Tibial artery (tissue), 4 donors: Measurements from ENCODE around the gene MBD3L2.
"Not testable (repeated sequence)": the region's sequence is repeated elsewhere in the genome, so short reads cannot be mapped to it uniquely, and the experiment has no call there.

Experiments
- DNase-seq, 2 donors: peaks; one replicate each; pipeline ENCODE4 v3.0.0-alpha.2; 2019
- H3K27ac ChIP-seq, 2 donors: fragments of 200-600 bp; sonication (generic) in 1 of 2; 1 replicate in 1 of 2; 2 replicates in 1 of 2; pipeline ENCODE4 v1.5.1; 2018 to 2019; ENCODE audit warnings: mild to moderate bottlenecking in 1 of 2
- H3K27me3 ChIP-seq, 2 donors: fragments of 200-600 bp; sonication (generic) in 1 of 2; one replicate each; pipeline versions ENCODE4 v1.5.1 to v1.6.0; 2016 to 2019
- H3K36me3 ChIP-seq, 3 donors: fragments of 200-600 bp; sonication (generic) in 2 of 3; one replicate each; pipeline ENCODE4 v1.5.1; 2016 to 2019; ENCODE audit warnings: mild to moderate bottlenecking in 2 of 3
- H3K4me1 ChIP-seq, 4 donors: fragments of 200-600 bp; sonication (generic) in 2 of 4; 1 replicate in 3 of 4; 2 replicates in 1 of 4; pipeline ENCODE4 v1.5.1; 2016 to 2019
- H3K4me3 ChIP-seq, 2 donors: fragments of 200-600 bp; sonication (generic) in 1 of 2; 1 replicate in 1 of 2; 2 replicates in 1 of 2; pipeline ENCODE4 v1.5.1; 2018 to 2019; ENCODE audit warnings: mild to moderate bottlenecking in 2 of 2
- H3K9me3 ChIP-seq, 3 donors: fragments of 200-600 bp; sonication (generic) in 1 of 3; one replicate each; pipeline ENCODE4 v1.5.1; 2016 to 2019
- intact Hi-C: fragments of 100-400 bp; cut with DNase I; formaldehyde crosslinking; loops from one replicate; pipeline ENCODE4 v1.15.0; 2023; ENCODE audit warnings: low total_unique reads
- TF ChIP-seq, protein P1 (sequence below), 2 experiments: fragments of 200-600 bp in 1 of 2; fragments of 450-650 bp in 1 of 2; IDR thresholded peaks; one replicate each; pipeline ENCODE4 v1.5.1; 2017 to 2019; ENCODE audit warnings: antibody characterized with exemption in 2 of 2, mild to moderate bottlenecking in 1 of 2, moderate library complexity in 1 of 2

The MBD3L2 gene

DNA sequence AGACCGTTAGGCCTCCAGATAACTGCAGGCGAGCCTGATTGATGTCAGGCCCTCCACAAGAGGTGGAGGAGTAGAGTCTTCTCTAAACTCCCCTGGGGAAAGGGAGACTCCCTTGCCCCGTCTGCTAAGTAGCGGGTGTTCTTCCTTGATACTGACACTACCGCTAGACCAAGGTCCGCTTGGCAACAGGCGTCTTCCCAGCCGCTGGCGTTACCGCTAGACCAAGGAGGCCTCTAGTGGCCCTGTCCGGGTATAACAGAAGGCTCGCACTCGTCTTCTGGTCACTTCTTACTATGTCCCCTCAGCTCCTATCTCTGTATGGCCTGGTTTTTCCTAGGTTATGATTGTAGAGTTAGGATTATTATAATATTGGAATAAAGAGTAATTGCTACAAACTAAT lies 18.0 kb downstream of the MBD3L2 start:
- intact Hi-C loops = not testable (repeated sequence)
- TF ChIP-seq, protein P1, sequence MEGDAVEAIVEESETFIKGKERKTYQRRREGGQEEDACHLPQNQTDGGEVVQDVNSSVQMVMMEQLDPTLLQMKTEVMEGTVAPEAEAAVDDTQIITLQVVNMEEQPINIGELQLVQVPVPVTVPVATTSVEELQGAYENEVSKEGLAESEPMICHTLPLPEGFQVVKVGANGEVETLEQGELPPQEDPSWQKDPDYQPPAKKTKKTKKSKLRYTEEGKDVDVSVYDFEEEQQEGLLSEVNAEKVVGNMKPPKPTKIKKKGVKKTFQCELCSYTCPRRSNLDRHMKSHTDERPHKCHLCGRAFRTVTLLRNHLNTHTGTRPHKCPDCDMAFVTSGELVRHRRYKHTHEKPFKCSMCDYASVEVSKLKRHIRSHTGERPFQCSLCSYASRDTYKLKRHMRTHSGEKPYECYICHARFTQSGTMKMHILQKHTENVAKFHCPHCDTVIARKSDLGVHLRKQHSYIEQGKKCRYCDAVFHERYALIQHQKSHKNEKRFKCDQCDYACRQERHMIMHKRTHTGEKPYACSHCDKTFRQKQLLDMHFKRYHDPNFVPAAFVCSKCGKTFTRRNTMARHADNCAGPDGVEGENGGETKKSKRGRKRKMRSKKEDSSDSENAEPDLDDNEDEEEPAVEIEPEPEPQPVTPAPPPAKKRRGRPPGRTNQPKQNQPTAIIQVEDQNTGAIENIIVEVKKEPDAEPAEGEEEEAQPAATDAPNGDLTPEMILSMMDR (IDR thresholded peaks at IDR 0.05) = peak in 1 of 2 experiments; percentile 10

DNA sequence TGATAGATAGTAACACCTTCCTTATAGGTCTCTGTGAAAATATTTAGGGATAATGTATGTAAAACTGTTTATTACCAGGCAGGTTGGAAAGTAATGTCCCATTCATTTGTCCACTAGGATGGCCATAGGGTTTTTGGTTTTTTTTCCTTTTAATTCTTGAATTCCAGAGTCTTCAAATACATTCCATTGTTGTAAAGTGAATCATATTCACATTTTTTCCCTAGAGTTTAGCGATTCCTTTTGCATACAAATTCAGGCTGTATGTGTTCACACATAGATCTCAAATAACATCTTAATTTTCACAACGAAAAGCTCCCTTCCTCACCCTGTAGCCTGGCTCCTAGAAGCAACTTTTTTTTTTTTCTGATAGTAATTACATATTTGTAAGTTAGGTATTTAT lies 18.6 kb downstream of the MBD3L2 start:
- intact Hi-C loops = no loop called here
- TF ChIP-seq, protein P1 (IDR thresholded peaks at IDR 0.05) = no peak
- Histone ChIP-seq H3K4me1 (peaks cover 0 to 11% (median 5%) of the 10 kb centered on the region in 4 donors), H3K27me3 (no peaks in the 10 kb centered on the region), H3K36me3 (peaks cover 16 to 20% (median 19%) of the 10 kb centered on the region in 3 donors), H3K27ac (no peak overlapping the region), H3K4me3 (no peak overlapping the region), H3K9me3 (no peaks in the 10 kb centered on the region)
- no peak for DNase-seq

More for the DNA sequence above, 18.0 kb downstream of the MBD3L2 start:
- H3K9me3 ChIP-seq, H3K27me3 ChIP-seq, H3K4me3 ChIP-seq, DNase-seq, H3K27ac ChIP-seq: not testable (repeated sequence)
- Histone ChIP-seq H3K4me1 (peaks cover 0 to 11% (median 5%) of the 10 kb centered on the region in 4 donors), H3K36me3 (peaks cover 10 to 14% (median 13%) of the 10 kb centered on the region in 3 donors)

DNA sequence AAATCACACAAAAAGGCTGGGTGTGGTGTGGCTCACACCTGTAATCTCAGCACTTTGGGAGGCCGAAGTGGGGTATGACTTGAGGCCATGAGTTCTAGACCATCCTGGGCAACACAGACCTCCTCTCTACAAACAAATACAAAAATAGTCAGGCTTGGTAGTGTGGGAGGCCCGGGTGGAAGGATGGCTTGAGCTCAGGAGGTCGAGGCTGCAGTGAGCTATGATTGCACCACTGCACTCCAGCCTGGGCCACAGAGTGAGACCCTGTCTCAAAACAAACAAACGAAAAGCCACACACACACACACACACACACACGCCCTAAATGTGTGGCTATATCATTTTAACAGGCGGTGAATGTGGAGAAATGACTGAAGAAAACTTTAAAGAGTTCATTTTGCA lies 19.5 kb downstream of the MBD3L2 start:
- DNase-seq = no peak
- intact Hi-C loops = no loop called here
- Histone ChIP-seq H3K36me3 (peaks cover 25 to 29% (median 28%) of the 10 kb centered on the region in 3 donors), H3K4me3 (peak overlapping the region; percentile 90 to 91), H3K4me1 (peaks cover 0 to 11% (median 5%) of the 10 kb centered on the region in 4 donors), H3K27ac (peak overlapping the region in 1 of 2 donors; percentile 77), H3K27me3 (no peaks in the 10 kb centered on the region), H3K9me3 (no peaks in the 10 kb centered on the region)
- TF ChIP-seq, protein P1 (IDR thresholded peaks at IDR 0.05) = no peak

DNA sequence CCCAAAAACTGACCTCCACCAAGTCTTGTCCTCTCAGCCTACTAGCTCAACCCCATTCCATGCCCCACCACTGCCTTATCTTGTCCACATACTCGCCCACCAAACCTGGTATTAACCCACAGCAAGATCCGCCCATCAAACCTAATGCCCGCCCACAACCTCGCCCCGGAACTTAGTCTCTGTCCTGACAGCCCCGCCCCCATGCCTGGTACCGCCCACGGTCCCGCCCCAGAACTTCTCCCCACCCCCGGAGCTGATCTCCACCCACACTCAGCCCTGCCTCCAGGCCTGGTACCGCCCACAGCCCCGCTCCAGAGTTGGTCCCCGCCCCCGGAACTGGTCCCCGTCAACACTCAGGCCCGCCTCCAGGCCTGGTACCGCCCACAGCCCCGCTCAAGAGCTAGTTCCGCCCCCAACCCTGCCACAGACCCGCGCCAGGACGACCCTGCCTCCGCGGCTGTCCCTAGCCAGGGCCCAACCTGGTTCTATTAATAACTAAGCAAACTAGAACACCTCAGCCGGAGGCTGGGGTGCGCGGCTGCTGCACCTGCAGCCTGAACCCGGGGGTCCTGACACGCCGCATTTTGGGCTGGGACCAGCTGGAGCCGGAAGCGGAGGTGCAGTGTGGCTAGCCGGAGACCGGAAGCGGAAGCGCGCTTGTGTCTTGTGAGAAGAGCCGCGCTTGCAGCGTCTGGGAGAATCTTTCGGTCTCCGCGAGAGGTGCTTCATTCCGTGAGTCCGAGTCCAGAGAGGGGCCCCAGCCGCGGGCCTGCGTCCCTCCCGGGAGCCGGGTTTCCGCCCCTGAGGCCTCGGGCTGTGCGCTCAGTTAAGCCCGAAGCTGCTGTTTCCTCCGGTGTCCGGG lies 20.2 kb downstream of the MBD3L2 start, which contains the start of gene ZNF557:
Gene ZNF557 (plus strand): TSS at position 662 of the 862 bp plus-strand sequence. CDS start 5,372 bp downstream, outside the sequence.
- Histone ChIP-seq H3K36me3 (peaks cover 32 to 36% (median 35%) of the 10 kb centered on the region in 3 donors), H3K4me3 (peak within 1 kb of the TSS; percentile 90 to 91), H3K27ac (peak within 1 kb of the TSS; percentile 73 to 77), H3K4me1 (peaks cover 0 to 11% (median 5%) of the 10 kb centered on the region in 4 donors), H3K9me3 (no peaks in the 10 kb centered on the region), H3K27me3 (no peaks in the 10 kb centered on the region)
- DNase-seq = peak; percentile 99
- intact Hi-C loops = no loop called here
- TF ChIP-seq, protein P1 (IDR thresholded peaks at IDR 0.05) = no peak

DNA sequence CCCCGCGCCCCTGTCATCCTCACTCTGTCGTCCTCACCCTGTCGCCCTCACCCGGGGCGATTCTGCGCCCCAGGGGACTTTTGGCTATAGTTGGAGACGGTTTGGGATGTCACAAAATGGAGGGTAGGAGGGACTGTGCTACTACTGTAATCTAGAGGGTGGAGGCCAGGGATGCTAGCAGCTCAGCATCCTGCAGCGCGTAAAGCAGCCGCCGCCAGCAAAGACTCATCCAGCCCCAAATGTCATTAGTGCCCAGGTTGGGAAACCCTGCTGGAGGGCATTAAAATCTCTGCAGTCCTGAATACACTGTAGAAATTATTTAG lies 20.7 kb downstream of the MBD3L2 start:
- Histone ChIP-seq H3K36me3 (peaks cover 38 to 41% (median 41%) of the 10 kb centered on the region in 3 donors), H3K9me3 (peaks cover 0 to 3% (median under 1%) of the 10 kb centered on the region in 3 donors), H3K4me1 (peaks cover 0 to 11% (median 5%) of the 10 kb centered on the region in 4 donors), H3K4me3 (peak overlapping the region; percentile 90 to 91), H3K27me3 (no peaks in the 10 kb centered on the region), H3K27ac (peak overlapping the region; percentile 73 to 77)
- TF ChIP-seq, protein P1 (IDR thresholded peaks at IDR 0.05) = no peak
- intact Hi-C loops = no loop called here
- DNase-seq = no peak
